ENCODE results near the gene LMF1. TPM values are rescaled to one million over a fixed set of nuclear protein-coding genes. Genes with fewer than 3 reads are reported as not detected.

LMF1 gene
- total and polyA plus RNA-seq, 2 of the 13 experiments (the other 11 are each of a cell fraction or from before 2014, with no cell fraction given) = 6.8 to 8.5 TPM

DNA sequence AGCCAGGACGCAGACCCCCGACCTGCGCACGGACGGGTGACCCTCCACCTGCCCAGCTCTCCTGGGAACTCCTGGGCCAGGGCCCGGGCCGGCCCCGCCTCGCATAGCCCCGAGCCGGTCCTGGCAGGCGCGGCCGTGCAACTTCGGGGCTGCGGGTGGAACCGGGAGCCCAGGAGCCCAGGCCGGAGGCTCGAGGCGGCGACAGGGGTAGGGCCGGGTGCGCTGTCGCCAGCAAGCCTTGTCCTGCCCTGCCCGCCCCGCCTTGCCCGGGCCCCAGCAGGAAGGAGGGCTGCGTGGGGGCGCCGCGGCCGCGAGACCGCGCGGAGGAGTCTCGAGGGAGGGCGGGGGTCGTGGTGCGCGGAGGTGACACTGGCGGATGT, 408 bp downstream of the LMF1 start (continued):
- TF ChIP-seq KAT7 (CRISPR knock-in tag; IDR thresholded peaks at IDR 0.05; ENCODE audit: borderline replicate concordance) (no peak), ELF4 (CRISPR knock-in tag; IDR thresholded peaks at IDR 0.05; ENCODE audit: borderline replicate concordance) (no peak), IRF2 (CRISPR knock-in tag; IDR thresholded peaks at IDR 0.05) (no peak), ZNF564 (CRISPR knock-in tag; IDR thresholded peaks at IDR 0.05) (0 out of 2 replicates have a peak, but pooled peaks have one; percentile 23), JUNB (CRISPR knock-in tag; IDR thresholded peaks at IDR 0.05; ENCODE audit: borderline replicate concordance) (no peak), ZNF614 (CRISPR knock-in tag; IDR thresholded peaks at IDR 0.05; ENCODE audit: borderline replicate concordance) (no peak), ZNF234 (CRISPR knock-in tag; conservative IDR thresholded peaks at IDR 0.05) (no peak), ZNF570 (CRISPR knock-in tag; IDR thresholded peaks at IDR 0.05; ENCODE audit: borderline replicate concordance) (no peak), RBAK (CRISPR knock-in tag; IDR thresholded peaks at IDR 0.05) (no peak), HIVEP1 (CRISPR knock-in tag; IDR thresholded peaks at IDR 0.05) (no peak), ELF1 (CRISPR knock-in tag; IDR thresholded peaks at IDR 0.05) (no peak), PITX1 (CRISPR knock-in tag; IDR thresholded peaks at IDR 0.05) (no peak), ISL2 (CRISPR knock-in tag; IDR thresholded peaks at IDR 0.05) (no peak), RBM22 (optimal IDR thresholded peaks at IDR 0.05; ENCODE audit: low read length) (no peak), ZFP36L1 (CRISPR knock-in tag; IDR thresholded peaks at IDR 0.05) (no peak), ZKSCAN5 (CRISPR knock-in tag; IDR thresholded peaks at IDR 0.05) (no peak), ZBTB38 (CRISPR knock-in tag; IDR thresholded peaks at IDR 0.05) (no peak), RORA (CRISPR knock-in tag; IDR thresholded peaks at IDR 0.05) (no peak), ARNTL (CRISPR knock-in tag; IDR thresholded peaks at IDR 0.05) (no peak)
- TF ChIP-seq, protein P1, sequence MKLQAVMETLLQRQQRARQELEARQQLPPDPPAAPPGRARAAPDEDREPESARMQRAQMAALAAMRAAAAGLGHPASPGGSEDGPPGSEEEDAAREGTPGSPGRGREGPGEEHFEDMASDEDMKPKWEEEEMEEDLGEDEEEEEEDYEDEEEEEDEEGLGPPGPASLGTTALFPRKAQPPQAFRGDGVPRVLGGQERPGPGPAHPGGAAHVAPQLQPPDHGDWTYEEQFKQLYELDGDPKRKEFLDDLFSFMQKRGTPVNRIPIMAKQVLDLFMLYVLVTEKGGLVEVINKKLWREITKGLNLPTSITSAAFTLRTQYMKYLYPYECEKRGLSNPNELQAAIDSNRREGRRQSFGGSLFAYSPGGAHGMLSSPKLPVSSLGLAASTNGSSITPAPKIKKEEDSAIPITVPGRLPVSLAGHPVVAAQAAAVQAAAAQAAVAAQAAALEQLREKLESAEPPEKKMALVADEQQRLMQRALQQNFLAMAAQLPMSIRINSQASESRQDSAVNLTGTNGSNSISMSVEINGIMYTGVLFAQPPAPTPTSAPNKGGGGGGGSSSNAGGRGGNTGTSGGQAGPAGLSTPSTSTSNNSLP (IDR thresholded peaks at IDR 0.05; ENCODE audit: low read depth, low read length) = no peak
- TF ChIP-seq, protein P2, sequence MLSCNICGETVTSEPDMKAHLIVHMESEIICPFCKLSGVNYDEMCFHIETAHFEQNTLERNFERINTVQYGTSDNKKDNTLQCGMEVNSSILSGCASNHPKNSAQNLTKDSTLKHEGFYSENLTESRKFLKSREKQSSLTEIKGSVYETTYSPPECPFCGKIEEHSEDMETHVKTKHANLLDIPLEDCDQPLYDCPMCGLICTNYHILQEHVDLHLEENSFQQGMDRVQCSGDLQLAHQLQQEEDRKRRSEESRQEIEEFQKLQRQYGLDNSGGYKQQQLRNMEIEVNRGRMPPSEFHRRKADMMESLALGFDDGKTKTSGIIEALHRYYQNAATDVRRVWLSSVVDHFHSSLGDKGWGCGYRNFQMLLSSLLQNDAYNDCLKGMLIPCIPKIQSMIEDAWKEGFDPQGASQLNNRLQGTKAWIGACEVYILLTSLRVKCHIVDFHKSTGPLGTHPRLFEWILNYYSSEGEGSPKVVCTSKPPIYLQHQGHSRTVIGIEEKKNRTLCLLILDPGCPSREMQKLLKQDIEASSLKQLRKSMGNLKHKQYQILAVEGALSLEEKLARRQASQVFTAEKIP (CRISPR knock-in tag; IDR thresholded peaks at IDR 0.05; ENCODE audit: borderline replicate concordance) = no peak
- TF ChIP-seq, protein P3, sequence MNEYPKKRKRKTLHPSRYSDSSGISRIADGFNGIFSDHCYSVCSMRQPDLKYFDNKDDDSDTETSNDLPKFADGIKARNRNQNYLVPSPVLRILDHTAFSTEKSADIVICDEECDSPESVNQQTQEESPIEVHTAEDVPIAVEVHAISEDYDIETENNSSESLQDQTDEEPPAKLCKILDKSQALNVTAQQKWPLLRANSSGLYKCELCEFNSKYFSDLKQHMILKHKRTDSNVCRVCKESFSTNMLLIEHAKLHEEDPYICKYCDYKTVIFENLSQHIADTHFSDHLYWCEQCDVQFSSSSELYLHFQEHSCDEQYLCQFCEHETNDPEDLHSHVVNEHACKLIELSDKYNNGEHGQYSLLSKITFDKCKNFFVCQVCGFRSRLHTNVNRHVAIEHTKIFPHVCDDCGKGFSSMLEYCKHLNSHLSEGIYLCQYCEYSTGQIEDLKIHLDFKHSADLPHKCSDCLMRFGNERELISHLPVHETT (CRISPR knock-in tag; conservative IDR thresholded peaks at IDR 0.05) = peak; percentile 15; the same call in 1 of the 2 replicates
- TF ChIP-seq, protein P4, sequence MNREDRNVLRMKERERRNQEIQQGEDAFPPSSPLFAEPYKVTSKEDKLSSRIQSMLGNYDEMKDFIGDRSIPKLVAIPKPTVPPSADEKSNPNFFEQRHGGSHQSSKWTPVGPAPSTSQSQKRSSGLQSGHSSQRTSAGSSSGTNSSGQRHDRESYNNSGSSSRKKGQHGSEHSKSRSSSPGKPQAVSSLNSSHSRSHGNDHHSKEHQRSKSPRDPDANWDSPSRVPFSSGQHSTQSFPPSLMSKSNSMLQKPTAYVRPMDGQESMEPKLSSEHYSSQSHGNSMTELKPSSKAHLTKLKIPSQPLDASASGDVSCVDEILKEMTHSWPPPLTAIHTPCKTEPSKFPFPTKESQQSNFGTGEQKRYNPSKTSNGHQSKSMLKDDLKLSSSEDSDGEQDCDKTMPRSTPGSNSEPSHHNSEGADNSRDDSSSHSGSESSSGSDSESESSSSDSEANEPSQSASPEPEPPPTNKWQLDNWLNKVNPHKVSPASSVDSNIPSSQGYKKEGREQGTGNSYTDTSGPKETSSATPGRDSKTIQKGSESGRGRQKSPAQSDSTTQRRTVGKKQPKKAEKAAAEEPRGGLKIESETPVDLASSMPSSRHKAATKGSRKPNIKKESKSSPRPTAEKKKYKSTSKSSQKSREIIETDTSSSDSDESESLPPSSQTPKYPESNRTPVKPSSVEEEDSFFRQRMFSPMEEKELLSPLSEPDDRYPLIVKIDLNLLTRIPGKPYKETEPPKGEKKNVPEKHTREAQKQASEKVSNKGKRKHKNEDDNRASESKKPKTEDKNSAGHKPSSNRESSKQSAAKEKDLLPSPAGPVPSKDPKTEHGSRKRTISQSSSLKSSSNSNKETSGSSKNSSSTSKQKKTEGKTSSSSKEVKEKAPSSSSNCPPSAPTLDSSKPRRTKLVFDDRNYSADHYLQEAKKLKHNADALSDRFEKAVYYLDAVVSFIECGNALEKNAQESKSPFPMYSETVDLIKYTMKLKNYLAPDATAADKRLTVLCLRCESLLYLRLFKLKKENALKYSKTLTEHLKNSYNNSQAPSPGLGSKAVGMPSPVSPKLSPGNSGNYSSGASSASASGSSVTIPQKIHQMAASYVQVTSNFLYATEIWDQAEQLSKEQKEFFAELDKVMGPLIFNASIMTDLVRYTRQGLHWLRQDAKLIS (CRISPR knock-in tag; IDR thresholded peaks at IDR 0.05) = no peak

Measured in HepG2 (cell line).